ENCODE data around the gene PYGB. TPM values are rescaled to one million over a fixed set of nuclear protein-coding genes. Genes with fewer than 3 reads are reported as not detected.

PYGB gene
- total RNA-seq, 2 donors from 2014 or later: 34.8 to 42.8 TPM

DNA sequence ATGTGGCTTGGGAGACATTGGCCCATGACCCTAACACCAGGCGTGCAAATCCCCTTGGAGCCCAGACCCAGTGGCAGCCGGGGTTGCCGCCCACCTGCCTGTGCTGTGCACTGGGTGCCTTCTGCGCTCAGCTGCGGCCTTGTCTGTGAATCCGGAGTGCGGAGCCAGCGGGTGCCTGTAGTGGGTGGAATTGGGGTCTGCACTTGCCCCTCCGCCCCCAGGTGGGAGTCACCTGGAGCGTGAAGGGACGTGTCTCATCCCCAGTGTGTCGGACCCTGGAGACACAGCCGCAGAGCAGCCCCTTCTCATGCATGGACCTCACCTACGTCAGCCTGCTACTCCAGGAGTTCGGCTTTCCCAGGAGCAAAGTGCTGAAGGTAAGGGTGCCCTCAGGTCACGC lies 22.9 kb upstream of the PYGB start:
- Histone ChIP-seq H3K4me3 (no peak overlapping the region), H3K36me3 (replicated peaks in 1 of 2; ENCODE audit: insufficient read depth in 1 of 2, low read depth in 2 of 2) (no peaks in the 10 kb centered on the region), H3K27me3 (no peaks in the 10 kb centered on the region), H3K27ac (peak overlapping the region in 1 of 4 donors; percentile 13), H3K4me1 (peaks cover 48% of the 10 kb centered on the region), H3K9me3 (no peaks in the 10 kb centered on the region)
- DNase-seq (no peak), ATAC-seq (no peak)
- intact Hi-C loops (cut with DNase I): no loop called here
- TF ChIP-seq POLR2A (IDR thresholded peaks at IDR 0.05) (no peak), CTCF (IDR thresholded peaks at IDR 0.05) (no peak)
- 95 to 100% methylated on average over 2 to 16 of the region's 16 CpGs for WGBS, 2 donors

- no peak overlapping the region for H3K4me3 ChIP-seq
- no peak for TF ChIP-seq POLR2A (IDR thresholded peaks at IDR 0.05)
- no peak for TF ChIP-seq CTCF (IDR thresholded peaks at IDR 0.05)
- intact Hi-C loops (cut with DNase I): no loop called here
- H3K27ac ChIP-seq: peak overlapping the region; percentile 39 to 83 (median 70)
- H3K9me3 ChIP-seq: no peaks in the 10 kb centered on the region
- H3K36me3 ChIP-seq (replicated peaks in 1 of 2; ENCODE audit: insufficient read depth in 1 of 2, low read depth in 2 of 2): no peaks in the 10 kb centered on the region
- H3K4me1 ChIP-seq: peaks cover 46% of the 10 kb centered on the region
- H3K27me3 ChIP-seq: no peaks in the 10 kb centered on the region
- no peak for DNase-seq
- ATAC-seq: no peak
- WGBS, 2 donors: 88% methylated on average over 15 of the region's 16 CpGs; no CpG with 5 or more reads in 1 of the 2 donors
Measured at GRCh38 chr20:25225642-25226432, 22.0 kb upstream of the PYGB start.

DNA sequence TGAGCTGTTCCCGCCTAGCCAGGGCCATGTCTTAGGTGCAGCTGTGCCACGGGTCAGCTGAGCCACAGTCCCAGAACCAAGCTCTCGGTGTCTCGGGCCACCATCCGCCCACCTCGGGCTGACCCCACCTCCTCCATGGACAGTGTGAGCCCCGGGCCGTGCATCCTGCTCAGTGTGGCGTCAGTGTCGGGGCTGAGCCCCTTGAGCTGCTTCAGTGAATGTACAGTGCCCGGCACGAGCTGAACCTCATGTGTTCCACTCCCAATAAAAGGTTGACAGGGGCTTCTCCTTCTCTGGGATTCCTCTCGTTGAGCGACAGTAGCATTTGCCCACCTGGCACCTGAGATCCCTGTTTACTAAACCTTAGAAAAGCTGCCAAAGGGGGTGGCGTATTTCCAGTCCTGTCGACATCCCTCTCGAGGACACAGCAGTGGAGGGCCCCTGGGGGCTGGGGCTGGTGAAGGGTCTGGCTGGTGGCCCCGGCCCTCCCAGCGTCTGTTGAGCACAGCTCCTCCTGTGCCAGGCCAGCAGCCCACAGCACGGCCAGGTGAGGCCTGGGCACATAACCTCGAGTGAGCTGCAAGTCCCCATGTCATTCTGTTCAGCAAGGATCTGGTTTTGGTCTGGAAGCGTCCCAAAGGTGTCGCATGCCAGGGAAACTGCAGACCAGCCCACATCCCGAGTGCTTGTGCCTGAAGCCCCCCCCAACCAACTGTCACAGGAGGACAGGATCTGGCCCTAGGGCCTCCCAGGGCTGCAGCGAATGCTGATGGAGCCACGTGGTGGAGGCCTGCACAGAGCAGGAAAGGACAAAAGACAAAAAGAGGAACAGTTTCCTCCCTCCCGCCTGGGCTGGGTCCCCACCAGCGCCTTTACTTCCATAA lies 21.2 kb upstream of the PYGB start:
- peak; percentile 58 for ATAC-seq
- Histone ChIP-seq H3K4me1 (peaks cover 50% of the 10 kb centered on the region), H3K9me3 (no peaks in the 10 kb centered on the region), H3K27me3 (no peaks in the 10 kb centered on the region), H3K36me3 (replicated peaks in 1 of 2; ENCODE audit: insufficient read depth in 1 of 2, low read depth in 2 of 2) (no peaks in the 10 kb centered on the region), H3K4me3 (no peak overlapping the region), H3K27ac (peak overlapping the region; percentile 21 to 83 (median 70))
- TF ChIP-seq CTCF (IDR thresholded peaks at IDR 0.05): no peak
- TF ChIP-seq POLR2A (IDR thresholded peaks at IDR 0.05): no peak
- WGBS, 2 donors: 58 to 66% methylated on average over 9 to 28 of the region's 28 CpGs
- intact Hi-C loops (cut with DNase I): no loop called here
- DNase-seq: peak; percentile 47 to 71 (median 54)

- TF ChIP-seq POLR2A (IDR thresholded peaks at IDR 0.05): no peak
- TF ChIP-seq CTCF (IDR thresholded peaks at IDR 0.05): no peak
Measured at GRCh38 chr20:25227317-25227831, 20.5 kb upstream of the PYGB start.

More at GRCh38 chr20:25227317-25227831, 20.5 kb upstream of the PYGB start:
- Histone ChIP-seq H3K27me3 (no peaks in the 10 kb centered on the region), H3K4me3 (no peak overlapping the region), H3K4me1 (peaks cover 50% of the 10 kb centered on the region), H3K9me3 (no peaks in the 10 kb centered on the region), H3K27ac (peak overlapping the region in 3 of 4 donors; percentile 57 to 83 (median 83)), H3K36me3 (replicated peaks in 1 of 2; ENCODE audit: insufficient read depth in 1 of 2, low read depth in 2 of 2) (no peaks in the 10 kb centered on the region)
- DNase-seq: peak in 1 of 4 donors; percentile 54
- peak; percentile 72 for ATAC-seq
- WGBS, 2 donors: 41 to 50% methylated on average over 12 of the region's 12 CpGs
- intact Hi-C loops (cut with DNase I): no loop called here

Data from body of pancreas (tissue), 4 donors.